NCI-H1436 (cell line): ENCODE measurements around the gene PCNX2.
"Not testable (repeated sequence)": the region's sequence is repeated elsewhere in the genome, so short reads cannot be mapped to it uniquely, and the experiment has no call there.

Experiments
- DNase-seq: peaks from one replicate; lab custom pipeline; 2025; lab: John Stamatoyannopoulos, UW

PCNX2 gene

GRCh38 chr1:233105225-233105624 lies 190.3 kb downstream of the PCNX2 start:
- DNase-seq, result no peak

- no peak for DNase-seq
Measured at GRCh38 chr1:233102341-233102740, 193.2 kb downstream of the PCNX2 start.

- no peak for DNase-seq
Measured at GRCh38 chr1:233097959-233098580, 197.5 kb downstream of the PCNX2 start.

- no peak for DNase-seq
Measured at GRCh38 chr1:233097546-233097945, 198.0 kb downstream of the PCNX2 start.

GRCh38 chr1:233094691-233095090 lies 200.8 kb downstream of the PCNX2 start:
- DNase-seq, result no peak

- no peak for DNase-seq
Measured at GRCh38 chr1:233094269-233094668, 201.3 kb downstream of the PCNX2 start.

- no peak for DNase-seq
Measured at GRCh38 chr1:233090746-233091494, 204.6 kb downstream of the PCNX2 start.

- no peak for DNase-seq
Measured at GRCh38 chr1:233089251-233089650, 206.3 kb downstream of the PCNX2 start.

- no peak for DNase-seq
Measured at GRCh38 chr1:233088613-233089012, 206.9 kb downstream of the PCNX2 start.

- DNase-seq, result no peak
Measured at GRCh38 chr1:233086961-233087881, 208.3 kb downstream of the PCNX2 start.

- no peak for DNase-seq
Measured at GRCh38 chr1:233085566-233085965, 210.0 kb downstream of the PCNX2 start.

- DNase-seq, result no peak
Measured at GRCh38 chr1:233082778-233083550, 212.6 kb downstream of the PCNX2 start.

- no peak for DNase-seq
Measured at GRCh38 chr1:233081735-233082134, 213.8 kb downstream of the PCNX2 start.

GRCh38 chr1:233080827-233081226 lies 214.7 kb downstream of the PCNX2 start:
- not testable (repeated sequence) for DNase-seq

- no peak for DNase-seq
Measured at GRCh38 chr1:233080286-233080685, 215.2 kb downstream of the PCNX2 start.

- no peak for DNase-seq
Measured at GRCh38 chr1:233079574-233079973, 216.0 kb downstream of the PCNX2 start.

- no peak for DNase-seq
Measured at GRCh38 chr1:233078396-233078795, 217.1 kb downstream of the PCNX2 start.

GRCh38 chr1:233075915-233076295 lies 219.6 kb downstream of the PCNX2 start:
- DNase-seq, result no peak

GRCh38 chr1:233066087-233066486 lies 229.4 kb downstream of the PCNX2 start:
- DNase-seq, result no peak

GRCh38 chr1:233065685-233066084 lies 229.8 kb downstream of the PCNX2 start:
- DNase-seq, result no peak

GRCh38 chr1:233064988-233065387 lies 230.5 kb downstream of the PCNX2 start:
- DNase-seq, result no peak

- DNase-seq, result no peak
Measured at GRCh38 chr1:233063462-233063861, 232.1 kb downstream of the PCNX2 start.
